K562 (cell line): Measurements from ENCODE around the gene LZTS2. TPM values are rescaled to one million over a fixed set of nuclear protein-coding genes. Genes with fewer than 3 reads are reported as not detected.

Experiments used
- ATAC-seq: fragments of 200-7000 bp; cut with Tn5 transposase; 3 replicates; pipeline ENCODE4 v1.9.1; 2020; ENCODE audit warnings: moderate library complexity
- BruUV-seq: library from RNA; stranded (reverse); fragments of 400-500 nt; replicated peaks from 2 replicates; lab custom pipeline; 2021; lab: Mats Ljungman, UMichigan
- CTCF ChIA-PET: fragments of 300-600 bp; formaldehyde crosslinking; extraction: SDS; loops from one replicate; lab custom pipeline; 2021; ENCODE audit warnings: low intra/inter-chr PET ratio; lab: Yijun Ruan, JAX
- POLR2A ChIA-PET: fragments of 300-600, 350-650 bp; sonication (Branson Sonifier 250); formaldehyde crosslinking; extraction: SDS; loops from one replicate; lab custom pipeline; 2021; ENCODE audit warnings: antibody characterized with exemption, inconsistent platforms; lab: Yijun Ruan, JAX
- DNase-seq, 4 experiments: peaks; one replicate each; pipeline versions ENCODE4 v3.0.0 to v3.0.0-alpha.2; 2011 to 2018; ENCODE audit warnings: low spot score in 3 of 4, mixed read lengths in 3 of 4; ENCODE audit errors: extremely low read depth in 1 of 4
- FAIRE-seq: peaks from 2 replicates; lab custom pipeline; 2011; peaks lifted over from hg19 to GRCh38; lab: Jason Lieb, UNC
- H2AFZ ChIP-seq: 2 replicates; pipeline ENCODE4 v1.6.0; 2011; ENCODE audit warnings: low read depth, low read length, control low read depth, inconsistent platforms
- H3K27ac ChIP-seq: fragments of 200-600 bp; 3 replicates; pipeline ENCODE4 v1.8.0; 2011; ENCODE audit warnings: low read depth, mild to moderate bottlenecking, control low read depth, inconsistent platforms, low read length, moderate library complexity, mixed read lengths; ENCODE audit errors: extremely low read depth
- H3K27me3 ChIP-seq, 2 experiments: fragments of 300-600 bp in 1 of 2; 2 replicates in 1 of 2; 3 replicates in 1 of 2; pipeline versions ENCODE4 v1.6.0 to v1.8.0; 2011; ENCODE audit warnings: inconsistent platforms in 2 of 2, low read length in 2 of 2, mild to moderate bottlenecking in 1 of 2, mixed read lengths in 1 of 2, moderate library complexity in 1 of 2; ENCODE audit not compliant: control insufficient read depth in 2 of 2, insufficient read depth in 2 of 2
- H3K36me3 ChIP-seq: fragments of 300-600 bp; 3 replicates; pipeline ENCODE4 v1.8.0; 2011; ENCODE audit warnings: mild to moderate bottlenecking, low read length, inconsistent platforms; ENCODE audit not compliant: control insufficient read depth, insufficient read depth
- H3K4me1 ChIP-seq, 2 experiments: fragments of 200-600 bp in 1 of 2; replicated peaks in 1 of 2; 2 replicates in 1 of 2; 3 replicates in 1 of 2; pipeline versions ENCODE4 v1.5.1 to v1.8.0; 2011; ENCODE audit warnings: inconsistent platforms in 2 of 2, low read length in 2 of 2, mild to moderate bottlenecking in 1 of 2, mixed read lengths in 1 of 2, moderate library complexity in 1 of 2; ENCODE audit not compliant: control insufficient read depth in 2 of 2, insufficient read depth in 2 of 2
- H3K4me2 ChIP-seq: 2 replicates; pipeline ENCODE4 v1.6.1; 2011; ENCODE audit warnings: low read length, control low read depth, inconsistent platforms, mixed read lengths; ENCODE audit not compliant: insufficient read depth
- H3K4me3 ChIP-seq: fragments of 200-600 bp; sonication (generic), shearing (Covaris generic); 2 replicates; pipeline ENCODE4 v1.5.1; 2016; ENCODE audit warnings: control low read depth, inconsistent platforms
- H3K79me2 ChIP-seq: fragments of 200-600 bp; 3 replicates; pipeline ENCODE4 v1.8.0; 2011; ENCODE audit warnings: low read length, inconsistent platforms; ENCODE audit not compliant: control insufficient read depth, insufficient read depth
- H3K9ac ChIP-seq, 2 experiments: 2 replicates each; pipeline versions ENCODE4 v1.6.0 to v1.6.1; 2011; ENCODE audit warnings: low read depth in 2 of 2, low read length in 2 of 2, control low read depth in 1 of 2, inconsistent platforms in 1 of 2, mild to moderate bottlenecking in 1 of 2, mixed read lengths in 1 of 2; ENCODE audit not compliant: insufficient read depth in 1 of 2
- H3K9me1 ChIP-seq: one replicate; pipeline ENCODE4 v1.6.0; 2011; ENCODE audit warnings: inconsistent platforms, mild to moderate bottlenecking, low read length, moderate library complexity; ENCODE audit not compliant: control insufficient read depth, insufficient read depth
- H3K9me3 ChIP-seq: replicated peaks from 2 replicates; pipeline ENCODE4 v1.5.1; 2011; ENCODE audit warnings: low read depth, low read length, inconsistent platforms; ENCODE audit not compliant: control insufficient read depth, insufficient read depth
- H4K20me1 ChIP-seq: replicated peaks from 2 replicates; pipeline ENCODE4 v1.6.1; 2011; ENCODE audit warnings: low read length, inconsistent platforms, mixed read lengths; ENCODE audit not compliant: control insufficient read depth, insufficient read depth
- ARID1B ChIP-seq: fragments of 450-650 bp; IDR thresholded peaks from 2 replicates; pipeline ENCODE4 v1.6.1; 2016; ENCODE audit warnings: antibody characterized with exemption, mild to moderate bottlenecking, inconsistent platforms
- ATF7 ChIP-seq: fragments of 450-650 bp; IDR thresholded peaks from 2 replicates; pipeline ENCODE4 v1.7.1; 2014; ENCODE audit warnings: mild to moderate bottlenecking, moderate library complexity
- CAMTA2 ChIP-seq: fragments of 250-450 bp; sonication (Bioruptor Pico); conservative IDR thresholded peaks from 2 replicates; pipeline ENCODE4 v1.5.1; 2022
- E2F4 ChIP-seq: sonication (generic); formaldehyde crosslinking; IDR thresholded peaks from 2 replicates; pipeline ENCODE4 v1.8.0; 2022; ENCODE audit warnings: mild to moderate bottlenecking, low read depth, missing genetic modification reagents
- E2F6 ChIP-seq, 2 experiments: IDR thresholded peaks; 2 replicates each; pipeline ENCODE4 v1.6.1; 2011; ENCODE audit warnings: borderline replicate concordance in 1 of 2, control low read depth in 1 of 2, low read depth in 1 of 2, low read length in 1 of 2, mild to moderate bottlenecking in 1 of 2, mixed read lengths in 1 of 2, moderate library complexity in 1 of 2; ENCODE audit not compliant: insufficient read depth in 1 of 2, insufficient read length in 1 of 2, poor library complexity in 1 of 2, severe bottlenecking in 1 of 2; ENCODE audit errors: extremely low read depth in 1 of 2
- ERF ChIP-seq: fragments of 450-650 bp; formaldehyde crosslinking; IDR thresholded peaks from 2 replicates; pipeline ENCODE4 v1.4.0; 2020; ENCODE audit warnings: mild to moderate bottlenecking, mixed read lengths
- JUND ChIP-seq, 2 experiments: IDR thresholded peaks; 2 replicates in 1 of 2; 3 replicates in 1 of 2; pipeline ENCODE4 v1.6.1; 2011; ENCODE audit warnings: borderline replicate concordance in 2 of 2, low read depth in 2 of 2, low read length in 2 of 2, improper control_type of control experiment in 1 of 2, missing biosample characterization in 1 of 2, missing genetic modification characterization in 1 of 2, missing genetic modification reagents in 1 of 2
- RBFOX2 ChIP-seq: fragments of 200-400 bp; formaldehyde crosslinking; IDR thresholded peaks from 2 replicates; pipeline ENCODE4 v1.6.1; 2017; ENCODE audit warnings: low read depth, mild to moderate bottlenecking, low read length, moderate library complexity
- ZFPM2 ChIP-seq: fragments of 250-450 bp; sonication (Bioruptor Pico); IDR thresholded peaks from 2 replicates; pipeline ENCODE4 v1.5.1; 2022; ENCODE audit warnings: mild to moderate bottlenecking
- WGBS: fragments of 100-300 bp; shearing (Covaris generic); methylation state at CpG from one replicate; pipeline ENCODE4 v1.1.6; 2016; ENCODE audit warnings: low coverage, mixed read lengths; ENCODE audit not compliant: insufficient coverage; ENCODE audit errors: missing lambda C conversion rate; 5-methylcytosine and 5-hydroxymethylcytosine counted together
- in situ Hi-C: fragments of 300-500 bp; cut with MboI; formaldehyde crosslinking; loops from 4 replicates; pipeline ENCODE4 v1.15.0; 2018; ENCODE audit warnings: inconsistent platforms, mixed read lengths
- intact Hi-C: fragments of 100-400 bp; cut with micrococcal nuclease; formaldehyde crosslinking; loops from 2 replicates; pipeline ENCODE4 v1.14.2; 2022
- polyA plus RNA-seq, 8 experiments: library from polyadenylated mRNA; depleted of rRNA in 4 of 8; stranded (reverse) in 5 of 8; unstranded in 3 of 8; fragments of >200 nt; fragmentation: Nextera tagmentation in 2 of 8; fragmentation: Illumina TruSeq in 1 of 8; extraction: Ambion mirVana in 2 of 8; extraction: Trizol in 1 of 8; gene quantifications; 2 replicates each; pipeline versions ENCODE4 v1.2.1 to v1.2.3, GENCODE V29; 2011 to 2014; ENCODE audit warnings: inconsistent platforms in 1 of 8, missing spikeins in 1 of 8
- total RNA-seq, 7 experiments: library from RNA; depleted of rRNA in 6 of 7; stranded (reverse); fragments of >200 nt in 6 of 7; fragmentation: Illumina TruSeq in 2 of 7; extraction: Trizol in 2 of 7; gene quantifications; 2 replicates each; pipeline versions ENCODE4 v1.2.1 to v1.2.3, GENCODE V29; 2011 to 2021; ENCODE audit warnings: low replicate concordance in 1 of 7
- TF ChIP-seq, protein P1 (sequence below): sonication (generic); formaldehyde crosslinking; IDR thresholded peaks from 2 replicates; pipeline ENCODE4 v1.8.1; 2023; ENCODE audit warnings: mild to moderate bottlenecking, missing genetic modification reagents

LZTS2 gene
- total and polyA plus RNA-seq, 9 of the 15 experiments (the other 6 are each of a cell fraction or from before 2014, with no cell fraction given), result 0.23 to 42.5 (median 14.7) TPM

DNA sequence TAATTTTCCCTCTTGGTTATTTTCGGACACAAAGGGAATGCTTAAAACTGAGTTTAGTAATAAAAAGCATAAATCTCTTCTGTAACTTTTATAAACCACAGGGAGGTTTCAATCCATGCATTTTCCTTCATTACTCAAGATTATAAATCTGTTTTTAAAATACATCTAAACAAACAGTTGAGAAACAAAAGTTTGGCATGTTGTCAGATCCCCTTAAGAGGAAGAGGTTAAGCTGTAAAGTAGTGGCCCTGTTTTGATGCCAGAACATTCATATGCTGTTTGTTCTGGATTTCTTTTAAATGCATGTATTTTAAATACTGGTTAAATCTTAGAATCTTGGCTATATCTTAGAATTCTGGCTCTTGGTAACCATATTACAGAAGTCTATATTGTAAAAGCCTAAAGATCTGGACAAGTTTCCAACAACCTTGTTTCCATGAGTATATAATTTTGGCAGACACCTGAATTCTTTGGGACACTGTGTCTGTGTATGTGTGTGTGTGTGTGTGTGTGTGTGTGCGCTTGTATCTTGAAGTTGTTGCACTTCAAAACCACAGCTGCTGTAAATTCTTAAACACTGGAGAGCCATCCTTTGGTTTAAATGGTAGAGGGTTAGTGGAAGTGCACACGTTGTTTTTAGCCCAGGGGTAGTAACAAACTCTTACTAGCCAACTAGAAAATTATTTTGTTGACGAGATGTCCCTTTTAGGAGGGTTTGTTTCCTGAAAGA is 37.1 kb upstream of the LZTS2 start:
- WGBS, result 80% methylated on average over 4 of the region's 4 CpGs
- in situ Hi-C loops, result no loop called here
- H3K9ac ChIP-seq, result no peak overlapping the region
- no peaks in the 10 kb centered on the region for H3K79me2 ChIP-seq
- H3K9me3 ChIP-seq, result no peaks in the 10 kb centered on the region
- ATAC-seq, result no peak
- peaks cover 44% of the 10 kb centered on the region; the same call in 1 of the 3 replicates for H3K36me3 ChIP-seq
- intact Hi-C loops, result no loop called here
- H3K4me3 ChIP-seq, result no peak overlapping the region
- no peak overlapping the region for H3K4me2 ChIP-seq
- no peak overlapping the region for H3K27ac ChIP-seq
- ChIA-PET POLR2A (interaction anchor here (0.8 kb wide), 1 partner anchor 399 kb away, joined by 3 read pairs; no protein-coding TSS in a partner anchor), CTCF (no interaction called here)
- H3K4me1 ChIP-seq, result peaks cover 2 to 6% of the 10 kb centered on the region in 2 experiments; a peak in 3 of 5 replicates
- no peaks in the 10 kb centered on the region for H3K27me3 ChIP-seq
- H2AFZ ChIP-seq, result no peak overlapping the region
- no peak for DNase-seq
- no TSS peak for BruUV-seq
- TF ChIP-seq, protein P1, sequence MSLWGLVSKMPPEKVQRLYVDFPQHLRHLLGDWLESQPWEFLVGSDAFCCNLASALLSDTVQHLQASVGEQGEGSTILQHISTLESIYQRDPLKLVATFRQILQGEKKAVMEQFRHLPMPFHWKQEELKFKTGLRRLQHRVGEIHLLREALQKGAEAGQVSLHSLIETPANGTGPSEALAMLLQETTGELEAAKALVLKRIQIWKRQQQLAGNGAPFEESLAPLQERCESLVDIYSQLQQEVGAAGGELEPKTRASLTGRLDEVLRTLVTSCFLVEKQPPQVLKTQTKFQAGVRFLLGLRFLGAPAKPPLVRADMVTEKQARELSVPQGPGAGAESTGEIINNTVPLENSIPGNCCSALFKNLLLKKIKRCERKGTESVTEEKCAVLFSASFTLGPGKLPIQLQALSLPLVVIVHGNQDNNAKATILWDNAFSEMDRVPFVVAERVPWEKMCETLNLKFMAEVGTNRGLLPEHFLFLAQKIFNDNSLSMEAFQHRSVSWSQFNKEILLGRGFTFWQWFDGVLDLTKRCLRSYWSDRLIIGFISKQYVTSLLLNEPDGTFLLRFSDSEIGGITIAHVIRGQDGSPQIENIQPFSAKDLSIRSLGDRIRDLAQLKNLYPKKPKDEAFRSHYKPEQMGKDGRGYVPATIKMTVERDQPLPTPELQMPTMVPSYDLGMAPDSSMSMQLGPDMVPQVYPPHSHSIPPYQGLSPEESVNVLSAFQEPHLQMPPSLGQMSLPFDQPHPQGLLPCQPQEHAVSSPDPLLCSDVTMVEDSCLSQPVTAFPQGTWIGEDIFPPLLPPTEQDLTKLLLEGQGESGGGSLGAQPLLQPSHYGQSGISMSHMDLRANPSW, result no peak
- TF ChIP-seq ZFPM2 (CRISPR knock-in tag) (no peak), JUND (IDR thresholded peaks at IDR 0.05; ENCODE audit: borderline replicate concordance, low read depth, low read length) (no peak), JUND (tag; IDR thresholded peaks at IDR 0.05; ENCODE audit: borderline replicate concordance, low read depth, low read length) (no peak), CAMTA2 (CRISPR knock-in tag) (no peak), ATF7 (no peak), ERF (CRISPR knock-in tag) (no peak), E2F6 (IDR thresholded peaks at IDR 0.05; ENCODE audit: borderline replicate concordance in 1 of 2, extremely low read depth in 1 of 2, insufficient read depth in 1 of 2, insufficient read length in 1 of 2, low read depth in 1 of 2, low read length in 1 of 2, poor library complexity in 1 of 2, severe bottlenecking in 1 of 2) (no peak), ARID1B (no peak), E2F4 (CRISPR knock-in tag) (no peak), RBFOX2 (no peak)
- H3K9me1 ChIP-seq, result no peaks in the 10 kb centered on the region
- H4K20me1 ChIP-seq, result no peaks in the 10 kb centered on the region
- no peak for FAIRE-seq
